ENCODE data around the gene ABHD12B.

DNA sequence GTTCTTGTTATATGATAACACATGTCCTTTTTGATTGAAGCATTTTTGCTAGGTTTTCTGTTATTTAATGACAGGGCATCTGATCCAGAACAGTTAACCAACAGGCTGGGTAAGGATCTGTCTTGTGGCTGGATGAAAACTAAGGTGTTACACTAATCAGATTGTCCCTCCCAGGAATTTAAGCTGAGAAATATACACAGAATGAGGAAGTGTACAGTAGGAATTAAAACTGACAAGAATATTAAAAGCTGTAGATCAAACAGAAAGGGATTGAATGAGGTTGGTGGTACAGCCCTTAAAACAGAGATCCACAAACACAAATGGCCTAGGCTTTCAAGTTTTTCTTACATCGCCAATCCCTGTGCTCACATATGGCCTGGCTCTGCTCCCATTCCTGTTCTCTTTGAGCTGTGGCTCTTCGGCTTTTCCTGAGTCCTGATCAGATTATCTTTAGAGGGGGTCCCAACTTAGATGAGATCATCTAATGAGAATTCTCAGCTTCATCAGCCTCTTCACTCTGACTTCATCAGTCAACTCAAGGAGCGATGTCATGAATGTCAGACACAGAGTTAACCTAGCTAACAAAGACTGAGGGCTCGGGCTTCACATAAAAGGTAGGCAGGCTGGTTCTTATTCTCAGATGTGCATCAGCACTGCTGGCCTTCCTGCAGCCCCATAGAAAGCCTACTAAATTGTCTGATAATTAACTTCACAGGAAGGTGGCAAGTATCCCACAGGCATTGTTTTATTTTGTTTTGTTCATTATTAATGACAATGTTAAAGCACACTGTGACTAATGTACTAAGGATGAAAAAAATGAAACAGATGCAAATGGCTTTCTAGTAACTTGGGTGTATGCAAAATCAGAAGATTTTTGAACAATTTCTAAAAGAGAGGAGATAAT is 61.0 kb downstream of the ABHD12B start:
- TF ChIP-seq, protein P1, sequence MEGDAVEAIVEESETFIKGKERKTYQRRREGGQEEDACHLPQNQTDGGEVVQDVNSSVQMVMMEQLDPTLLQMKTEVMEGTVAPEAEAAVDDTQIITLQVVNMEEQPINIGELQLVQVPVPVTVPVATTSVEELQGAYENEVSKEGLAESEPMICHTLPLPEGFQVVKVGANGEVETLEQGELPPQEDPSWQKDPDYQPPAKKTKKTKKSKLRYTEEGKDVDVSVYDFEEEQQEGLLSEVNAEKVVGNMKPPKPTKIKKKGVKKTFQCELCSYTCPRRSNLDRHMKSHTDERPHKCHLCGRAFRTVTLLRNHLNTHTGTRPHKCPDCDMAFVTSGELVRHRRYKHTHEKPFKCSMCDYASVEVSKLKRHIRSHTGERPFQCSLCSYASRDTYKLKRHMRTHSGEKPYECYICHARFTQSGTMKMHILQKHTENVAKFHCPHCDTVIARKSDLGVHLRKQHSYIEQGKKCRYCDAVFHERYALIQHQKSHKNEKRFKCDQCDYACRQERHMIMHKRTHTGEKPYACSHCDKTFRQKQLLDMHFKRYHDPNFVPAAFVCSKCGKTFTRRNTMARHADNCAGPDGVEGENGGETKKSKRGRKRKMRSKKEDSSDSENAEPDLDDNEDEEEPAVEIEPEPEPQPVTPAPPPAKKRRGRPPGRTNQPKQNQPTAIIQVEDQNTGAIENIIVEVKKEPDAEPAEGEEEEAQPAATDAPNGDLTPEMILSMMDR (IDR thresholded peaks at IDR 0.05), result no peak
- no peak for TF ChIP-seq ZFX (IDR thresholded peaks at IDR 0.05; ENCODE audit: borderline replicate concordance)

Data from 22Rv1 (cell line).